CD4-positive, CD25-positive, alpha-beta regulatory T cell (primary cell): ENCODE data around the gene FAM229A. TPM values are rescaled to one million over a fixed set of nuclear protein-coding genes. Genes with fewer than 3 reads are reported as not detected.
A peak's percentile ranks its signal among the peaks of the same experiment; 100 is the strongest.
"Not testable (repeated sequence)": the region's sequence is repeated elsewhere in the genome, so short reads cannot be mapped to it uniquely, and the experiment has no call there.

Source experiments
- ATAC-seq, 2 donors: fragments of 150-1000 bp; cut with Tn5 transposase; one replicate each; pipeline ENCODE4 v1.10.0; 2021; ENCODE audit warnings: low read depth in 2 of 2, moderate number of reproducible peaks in 2 of 2, moderate library complexity in 1 of 2
- DNase-seq, 3 donors: peaks; one replicate each; pipeline versions ENCODE4 v3.0.0 to v3.0.0-alpha.2; 2012 to 2022; ENCODE audit warnings: mixed read lengths in 1 of 3
- H3K27ac ChIP-seq: one replicate; pipeline ENCODE4 v1.7.0; 2013; ENCODE audit warnings: mild to moderate bottlenecking, low read length; ENCODE audit not compliant: insufficient read depth, poor library complexity, severe bottlenecking
- H3K27me3 ChIP-seq: one replicate; pipeline ENCODE4 v1.7.0; 2013; ENCODE audit warnings: low read length; ENCODE audit not compliant: control insufficient read depth, insufficient read depth
- H3K36me3 ChIP-seq: one replicate; pipeline ENCODE4 v1.7.0; 2013; ENCODE audit warnings: mild to moderate bottlenecking, low read length, moderate library complexity; ENCODE audit not compliant: control insufficient read depth, insufficient read depth
- H3K4me1 ChIP-seq: 2 replicates; pipeline ENCODE4 v1.7.0; 2013; ENCODE audit warnings: mild to moderate bottlenecking, low read length; ENCODE audit not compliant: insufficient read depth, control insufficient read depth, poor library complexity, severe bottlenecking
- H3K4me3 ChIP-seq: one replicate; pipeline ENCODE4 v1.7.0; 2013; ENCODE audit warnings: low read depth, mild to moderate bottlenecking, low read length, moderate library complexity
- H3K9me3 ChIP-seq, 2 experiments: 1 replicate in 1 of 2; 2 replicates in 1 of 2; pipeline ENCODE4 v1.7.0; 2013; ENCODE audit warnings: low read length in 2 of 2, mild to moderate bottlenecking in 1 of 2, moderate library complexity in 1 of 2; ENCODE audit not compliant: control insufficient read depth in 2 of 2
- H3K27ac Mint-ChIP-seq, 3 donors: one replicate each; pipeline ENCODE4 v1.8.0; 2020 to 2022; ENCODE audit warnings: mild to moderate bottlenecking in 3 of 3, mixed read lengths in 3 of 3, moderate library complexity in 2 of 3
- H3K27me3 Mint-ChIP-seq: one replicate; pipeline ENCODE4 v1.8.0; 2022; ENCODE audit warnings: mild to moderate bottlenecking, mixed read lengths
- H3K36me3 Mint-ChIP-seq: one replicate; pipeline ENCODE4 v1.8.0; 2020; ENCODE audit warnings: mixed read lengths
- H3K4me1 Mint-ChIP-seq, 4 donors: one replicate each; pipeline ENCODE4 v1.8.0; 2020 to 2022; ENCODE audit warnings: mixed read lengths in 4 of 4, mild to moderate bottlenecking in 1 of 4
- H3K4me3 Mint-ChIP-seq, 4 donors: one replicate each; pipeline ENCODE4 v1.8.0; 2020 to 2022; ENCODE audit warnings: mild to moderate bottlenecking in 4 of 4, mixed read lengths in 4 of 4, moderate library complexity in 3 of 4
- H3K9me3 Mint-ChIP-seq, 7 donors: one replicate each; pipeline ENCODE4 v1.8.0; 2020 to 2022; ENCODE audit warnings: mixed read lengths in 7 of 7, mild to moderate bottlenecking in 3 of 7, moderate library complexity in 2 of 7
- polyA plus RNA-seq, 4 donors: library from polyadenylated mRNA; unstranded; fragments of 300-500 nt; fragmentation: Illumina TruSeq; gene quantifications; one replicate each; pipeline ENCODE4 v1.2.3, GENCODE V29; 2021
- total RNA-seq: library from RNA; stranded (reverse); gene quantifications from one replicate; pipeline ENCODE4 v1.2.3, GENCODE V29; 2022

The FAM229A gene
- total and polyA plus RNA-seq, 5 donors from 2014 or later, result 0.14 to 43.2 (median 0.31) TPM; not detected in 2

GRCh38 chr1:32398401-32398800 lies 36.1 kb upstream of the FAM229A start:
- Mint-ChIP-seq H3K27me3 (peaks cover 22% of the 10 kb centered on the region), H3K4me1 (peaks cover 2 to 22% (median 13%) of the 10 kb centered on the region in 4 donors), H3K4me3 (no peak overlapping the region), H3K9me3 (peaks cover 0 to 1% (median 0%) of the 10 kb centered on the region in 7 donors), H3K36me3 (peaks cover 4% of the 10 kb centered on the region), H3K27ac (no peak overlapping the region)
- ATAC-seq, result no peak
- no peak for DNase-seq
- Histone ChIP-seq H3K4me3 (no peak overlapping the region), H3K27ac (no peak overlapping the region), H3K4me1 (peaks cover 22% of the 10 kb centered on the region), H3K36me3 (no peaks in the 10 kb centered on the region), H3K27me3 (no peaks in the 10 kb centered on the region), H3K9me3 (no peaks in the 10 kb centered on the region)

GRCh38 chr1:32396524-32396923 lies 34.2 kb upstream of the FAM229A start:
- not testable (repeated sequence) for H3K27ac Mint-ChIP-seq, H3K9me3 ChIP-seq, H3K27me3 ChIP-seq, DNase-seq, H3K36me3 ChIP-seq, H3K27ac ChIP-seq, H3K36me3 Mint-ChIP-seq, H3K4me3 ChIP-seq, H3K9me3 Mint-ChIP-seq, ATAC-seq
- H3K4me1 ChIP-seq, result peaks cover 37% of the 10 kb centered on the region
- H3K27me3 Mint-ChIP-seq, result peaks cover 18% of the 10 kb centered on the region
- peak overlapping the region in 1 of 4 donors; percentile 22 for H3K4me3 Mint-ChIP-seq
- H3K4me1 Mint-ChIP-seq, result peaks cover 4 to 23% (median 22%) of the 10 kb centered on the region in 4 donors

GRCh38 chr1:32394890-32395432 lies 32.7 kb upstream of the FAM229A start:
- H3K36me3 ChIP-seq, result peaks cover 23% of the 10 kb centered on the region
- H3K9me3 ChIP-seq, result no peaks in the 10 kb centered on the region
- ATAC-seq, result no peak
- Mint-ChIP-seq H3K9me3 (peaks cover 0 to 1% (median 0%) of the 10 kb centered on the region in 7 donors), H3K4me3 (peak overlapping the region in 3 of 4 donors; percentile 99 to 100 (median 99)), H3K27me3 (peaks cover 12% of the 10 kb centered on the region), H3K27ac (peak overlapping the region; percentile 99 to 100 (median 100)), H3K36me3 (peaks cover 4% of the 10 kb centered on the region), H3K4me1 (peaks cover 4 to 23% (median 19%) of the 10 kb centered on the region in 4 donors)
- peak overlapping the region; percentile 94 for H3K4me3 ChIP-seq
- no peaks in the 10 kb centered on the region for H3K27me3 ChIP-seq
- DNase-seq, result no peak
- H3K4me1 ChIP-seq, result peaks cover 33% of the 10 kb centered on the region
- peak overlapping the region; percentile 96 for H3K27ac ChIP-seq

GRCh38 chr1:32394141-32394889 lies 32.0 kb upstream of the FAM229A start, which contains the start of gene BSDC1:
BSDC1 (minus strand) TSS chr1:32394441; CDS start chr1:32394414, 27 bp downstream.
- peak; percentile 99 for ATAC-seq
- peak; percentile 97 to 99 (median 98) for DNase-seq
- Histone ChIP-seq H3K4me1 (peaks cover 33% of the 10 kb centered on the region), H3K9me3 (no peaks in the 10 kb centered on the region), H3K36me3 (peaks cover 28% of the 10 kb centered on the region), H3K4me3 (peak within 1 kb of the TSS; percentile 94), H3K27me3 (no peaks in the 10 kb centered on the region), H3K27ac (peak within 1 kb of the TSS; percentile 96)
- Mint-ChIP-seq H3K4me3 (peak within 1 kb of the TSS in 3 of 4 donors; percentile 99 to 100 (median 99)), H3K4me1 (peaks cover 4 to 23% (median 19%) of the 10 kb centered on the region in 4 donors), H3K36me3 (peaks cover 4% of the 10 kb centered on the region), H3K27ac (peak within 1 kb of the TSS; percentile 99 to 100 (median 100)), H3K9me3 (peaks cover 0 to 1% (median 0%) of the 10 kb centered on the region in 7 donors), H3K27me3 (peaks cover 12% of the 10 kb centered on the region)

- Mint-ChIP-seq H3K4me3 (peak overlapping the region in 3 of 4 donors; percentile 99 to 100 (median 99)), H3K36me3 (peaks cover 4% of the 10 kb centered on the region), H3K4me1 (peaks cover 4 to 23% (median 19%) of the 10 kb centered on the region in 4 donors), H3K27me3 (peaks cover 11% of the 10 kb centered on the region), H3K27ac (peak overlapping the region; percentile 99 to 100 (median 100)), H3K9me3 (no peaks in the 10 kb centered on the region)
- ATAC-seq, result peak; percentile 2 to 4
- peak overlapping the region; percentile 94 for H3K4me3 ChIP-seq
- DNase-seq, result no peak
- H3K4me1 ChIP-seq, result peaks cover 33% of the 10 kb centered on the region
- H3K9me3 ChIP-seq, result no peaks in the 10 kb centered on the region
- H3K27ac ChIP-seq, result peak overlapping the region; percentile 96
- no peaks in the 10 kb centered on the region for H3K27me3 ChIP-seq
- peaks cover 31% of the 10 kb centered on the region for H3K36me3 ChIP-seq
Observed at GRCh38 chr1:32393832-32394140, 31.5 kb upstream of the FAM229A start.

GRCh38 chr1:32393136-32393535 lies 30.9 kb upstream of the FAM229A start:
- H3K4me3 Mint-ChIP-seq, result peak overlapping the region in 3 of 4 donors; percentile 99 to 100 (median 99)
- peaks cover 6% of the 10 kb centered on the region for H3K27me3 Mint-ChIP-seq
- H3K27ac ChIP-seq, result peak overlapping the region; percentile 96
- peaks cover 33% of the 10 kb centered on the region for H3K4me1 ChIP-seq
- H3K4me1 Mint-ChIP-seq, result peaks cover 4 to 23% (median 19%) of the 10 kb centered on the region in 4 donors
- ATAC-seq, result no peak
- peaks cover 4% of the 10 kb centered on the region for H3K36me3 Mint-ChIP-seq
- no peaks in the 10 kb centered on the region for H3K9me3 Mint-ChIP-seq
- peak overlapping the region in 2 of 3 donors; percentile 99 to 100 for H3K27ac Mint-ChIP-seq
- peaks cover 31% of the 10 kb centered on the region for H3K36me3 ChIP-seq
- H3K4me3 ChIP-seq, result peak overlapping the region; percentile 94
- H3K9me3 ChIP-seq, result no peaks in the 10 kb centered on the region
- H3K27me3 ChIP-seq, result no peaks in the 10 kb centered on the region
- no peak for DNase-seq

- H3K4me1 ChIP-seq, result peaks cover 33% of the 10 kb centered on the region
- H3K27me3 ChIP-seq, result no peaks in the 10 kb centered on the region
- DNase-seq (no peak), ATAC-seq (no peak)
- no peaks in the 10 kb centered on the region for H3K9me3 ChIP-seq
- Mint-ChIP-seq H3K27ac (peak overlapping the region in 2 of 3 donors; percentile 27 to 78), H3K9me3 (no peaks in the 10 kb centered on the region), H3K36me3 (peaks cover 4% of the 10 kb centered on the region), H3K4me1 (peaks cover 4 to 23% (median 21%) of the 10 kb centered on the region in 4 donors), H3K27me3 (peaks cover 3% of the 10 kb centered on the region), H3K4me3 (peak overlapping the region in 3 of 4 donors; percentile 75 to 100 (median 99))
- H3K27ac ChIP-seq, result no peak overlapping the region
- peaks cover 31% of the 10 kb centered on the region for H3K36me3 ChIP-seq
- H3K4me3 ChIP-seq, result peak overlapping the region; percentile 26
Observed at GRCh38 chr1:32392325-32392724, 30.0 kb upstream of the FAM229A start.
